ENCODE results near the gene PPP1R3E. TPM values are rescaled to one million over a fixed set of nuclear protein-coding genes. Genes with fewer than 3 reads are reported as not detected.

Gene PPP1R3E
- total and polyA plus RNA-seq, 12 donors = 2.3 to 20.6 (median 6.6) TPM

- Histone ChIP-seq H3K4me3 (no peak overlapping the region), H3K9me3 (no peaks in the 10 kb centered on the region), H3K4me1 (peaks cover 6 to 29% (median 21%) of the 10 kb centered on the region in 9 donors), H3K27ac (no peak overlapping the region), H3K36me3 (peaks cover 0 to 40% (median 24%) of the 10 kb centered on the region in 9 donors), H3K27me3 (no peaks in the 10 kb centered on the region)
- WGBS, 2 donors = 82 to 84% methylated on average over 18 of the region's 18 CpGs
- DNase-seq = no peak
- intact Hi-C loops (cut with DNase I) = loop anchor here in 9 of 10 donors (5.0 to 10.0 kb wide), 5 partner anchors 141 to 241 kb away; partner anchors contain the start of genes NGDN (in 6 of the 9), THTPA (in 4 of the 9), AP1G2 (in 2 of the 9) and ZFHX2 (in 2 of the 9)
- no peak for ATAC-seq
- TF ChIP-seq, protein P1, sequence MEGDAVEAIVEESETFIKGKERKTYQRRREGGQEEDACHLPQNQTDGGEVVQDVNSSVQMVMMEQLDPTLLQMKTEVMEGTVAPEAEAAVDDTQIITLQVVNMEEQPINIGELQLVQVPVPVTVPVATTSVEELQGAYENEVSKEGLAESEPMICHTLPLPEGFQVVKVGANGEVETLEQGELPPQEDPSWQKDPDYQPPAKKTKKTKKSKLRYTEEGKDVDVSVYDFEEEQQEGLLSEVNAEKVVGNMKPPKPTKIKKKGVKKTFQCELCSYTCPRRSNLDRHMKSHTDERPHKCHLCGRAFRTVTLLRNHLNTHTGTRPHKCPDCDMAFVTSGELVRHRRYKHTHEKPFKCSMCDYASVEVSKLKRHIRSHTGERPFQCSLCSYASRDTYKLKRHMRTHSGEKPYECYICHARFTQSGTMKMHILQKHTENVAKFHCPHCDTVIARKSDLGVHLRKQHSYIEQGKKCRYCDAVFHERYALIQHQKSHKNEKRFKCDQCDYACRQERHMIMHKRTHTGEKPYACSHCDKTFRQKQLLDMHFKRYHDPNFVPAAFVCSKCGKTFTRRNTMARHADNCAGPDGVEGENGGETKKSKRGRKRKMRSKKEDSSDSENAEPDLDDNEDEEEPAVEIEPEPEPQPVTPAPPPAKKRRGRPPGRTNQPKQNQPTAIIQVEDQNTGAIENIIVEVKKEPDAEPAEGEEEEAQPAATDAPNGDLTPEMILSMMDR (IDR thresholded peaks at IDR 0.05) = no peak
These were observed 21.3 kb upstream of the PPP1R3E start for GRCh38 chr14:23323838-23324454.

GRCh38 chr14:23322568-23323517 lies 20.2 kb upstream of the PPP1R3E start:
- TF ChIP-seq, protein P1 (IDR thresholded peaks at IDR 0.05) = no peak
- H3K4me3 ChIP-seq = peak overlapping the region; percentile 80 to 96 (median 90)
- peak overlapping the region in 8 of 10 donors; percentile 4 to 99 (median 96) for H3K27ac ChIP-seq
- intact Hi-C loops (cut with DNase I) = loop anchor here in 9 of 10 donors (5.0 to 10.0 kb wide), 5 partner anchors 142 to 242 kb away; partner anchors contain the start of genes NGDN (in 6 of the 9), THTPA (in 4 of the 9), AP1G2 (in 2 of the 9) and ZFHX2 (in 2 of the 9)
- 47 to 48% methylated on average over 10 of the region's 10 CpGs for WGBS, 2 donors
- H3K36me3 ChIP-seq = peaks cover 0 to 42% (median 24%) of the 10 kb centered on the region in 9 donors
- H3K27me3 ChIP-seq = no peaks in the 10 kb centered on the region
- ATAC-seq (no peak), DNase-seq (no peak)
- no peaks in the 10 kb centered on the region for H3K9me3 ChIP-seq
- H3K4me1 ChIP-seq = peaks cover 6 to 27% (median 21%) of the 10 kb centered on the region in 9 donors

GRCh38 chr14:23321572-23322547 lies 19.2 kb upstream of the PPP1R3E start:
- H3K27ac ChIP-seq = peak overlapping the region; percentile 91 to 99 (median 96)
- H3K4me3 ChIP-seq = peak overlapping the region; percentile 80 to 96 (median 90)
- no peaks in the 10 kb centered on the region for H3K9me3 ChIP-seq
- 1% methylated on average over 48 to 64 of the region's 64 CpGs for WGBS, 2 donors
- TF ChIP-seq, protein P1 (IDR thresholded peaks at IDR 0.05) = no peak
- DNase-seq = peak in 1 of 2 donors; percentile 44
- no peaks in the 10 kb centered on the region for H3K27me3 ChIP-seq
- peak in 5 of 8 donors; percentile 3 to 31 (median 4) for ATAC-seq
- H3K4me1 ChIP-seq = peaks cover 6 to 25% (median 21%) of the 10 kb centered on the region in 9 donors
- intact Hi-C loops (cut with DNase I) = loop anchor here in 9 of 10 donors (1.0 to 10.0 kb wide), 10 partner anchors 15 to 243 kb away; partner anchors contain the start of genes NGDN (in 7 of the 9), THTPA (in 4 of the 9), AP1G2 (in 2 of the 9) and BCL2L2 (in 2 of the 9)
- peaks cover 0 to 45% (median 24%) of the 10 kb centered on the region in 9 donors for H3K36me3 ChIP-seq

All from heart right ventricle (tissue), 16 donors.